HG02938 (cell line): ENCODE results near the gene ZNF174.
A peak's percentile ranks its signal among the peaks of the same experiment; 100 is the strongest.

ENCODE experiments used
- ATAC-seq: cut with Tn5 transposase; IDR thresholded peaks from one replicate; pipeline ENCODE4 v1.9.1; 2021; ENCODE audit warnings: mild to moderate bottlenecking, moderate library complexity; ENCODE audit not compliant: unreplicated experiment

The ZNF174 gene

GRCh38 chr16:3400779-3401688 lies at the start of gene ZNF174, which contains the start of gene ZSCAN32:
ZNF174 (plus strand) TSS chr16:3401215; CDS start chr16:3402005, 790 bp downstream.
ZSCAN32 (minus strand) TSS chr16:3401004; CDS start chr16:3397557, 3,447 bp downstream.
- peak; percentile 96 for ATAC-seq

DNA sequence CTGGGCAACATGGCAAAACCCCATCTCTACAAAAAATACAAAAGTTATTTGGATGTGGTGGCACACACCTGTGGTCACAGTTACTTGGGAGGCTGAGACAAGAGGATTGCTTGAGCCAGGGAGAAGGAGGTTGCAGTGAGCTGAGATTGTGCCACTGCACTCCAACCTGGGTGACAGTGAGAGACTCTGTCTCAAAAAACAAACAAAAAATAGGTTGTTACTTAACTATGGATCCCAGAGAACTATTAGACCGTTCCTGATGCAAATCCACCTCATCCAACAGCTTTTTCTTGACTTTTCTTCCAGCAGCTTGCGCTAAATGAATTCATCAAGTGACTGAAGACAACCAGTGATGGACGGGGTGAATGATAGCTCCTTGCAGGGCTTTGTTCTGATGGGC lies 45.4 kb upstream of the ZNF174 start, which contains the start of gene OR2C1:
Gene OR2C1 (plus strand): TSS at position 301 of the 400 bp plus-strand sequence. CDS start 52 bp downstream, at position 353.
- no peak for ATAC-seq

DNA sequence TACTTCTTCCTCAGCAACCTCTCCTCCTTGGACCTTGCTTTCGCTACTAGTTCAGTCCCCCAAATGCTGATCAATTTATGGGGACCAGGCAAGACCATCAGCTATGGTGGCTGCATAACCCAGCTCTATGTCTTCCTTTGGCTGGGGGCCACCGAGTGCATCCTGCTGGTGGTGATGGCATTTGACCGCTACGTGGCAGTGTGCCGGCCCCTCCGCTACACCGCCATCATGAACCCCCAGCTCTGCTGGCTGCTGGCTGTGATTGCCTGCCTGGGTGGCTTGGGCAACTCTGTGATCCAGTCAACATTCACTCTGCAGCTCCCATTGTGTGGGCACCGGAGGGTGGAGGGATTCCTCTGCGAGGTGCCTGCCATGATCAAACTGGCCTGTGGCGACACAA lies 44.9 kb upstream of the ZNF174 start:
- no peak for ATAC-seq

DNA sequence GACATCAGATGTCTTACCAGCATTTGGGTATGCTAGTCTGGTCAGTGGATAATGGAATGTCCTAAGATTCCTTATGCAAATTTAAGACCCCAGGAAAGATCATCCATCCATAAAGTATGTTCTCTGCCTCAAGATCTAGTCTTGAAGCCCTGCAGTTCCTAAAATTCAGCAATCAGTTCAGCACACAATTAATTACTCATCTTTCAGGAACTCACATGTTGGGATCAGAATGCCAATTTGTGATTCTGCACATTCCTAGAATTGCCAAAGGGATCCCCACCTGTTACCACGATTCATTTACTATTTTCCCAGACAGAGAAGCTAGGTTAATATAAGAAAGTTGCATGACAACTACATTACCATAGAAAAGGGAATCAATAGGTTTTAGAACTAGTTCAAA lies 42.1 kb upstream of the ZNF174 start:
- no peak for ATAC-seq

- no peak for ATAC-seq
Observed at GRCh38 chr16:3362931-3363330, 38.1 kb upstream of the ZNF174 start.

DNA sequence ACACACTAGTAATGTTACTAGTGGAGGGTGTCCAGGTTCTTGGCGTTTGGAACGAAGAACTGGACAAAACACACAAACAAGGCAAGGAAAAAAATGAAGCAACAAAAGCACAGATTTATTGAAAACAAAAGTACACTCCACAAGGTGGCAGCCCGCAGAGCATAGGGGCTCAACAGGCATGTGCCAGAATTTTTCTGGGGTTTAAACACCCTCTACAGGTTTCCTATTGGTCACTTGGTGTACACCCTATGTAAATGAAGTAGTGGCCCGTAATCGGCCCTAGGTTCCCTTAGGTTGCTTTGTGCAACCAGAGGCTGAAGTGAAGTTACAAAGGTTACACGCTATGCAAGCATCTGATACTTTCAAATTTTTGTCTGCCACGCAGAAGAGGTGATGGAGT lies 37.2 kb upstream of the ZNF174 start:
- no peak for ATAC-seq

GRCh38 chr16:3364774-3365427 lies 36.1 kb upstream of the ZNF174 start:
- peak; percentile 44 for ATAC-seq

GRCh38 chr16:3369073-3369472 lies 31.9 kb upstream of the ZNF174 start:
- no peak for ATAC-seq

DNA sequence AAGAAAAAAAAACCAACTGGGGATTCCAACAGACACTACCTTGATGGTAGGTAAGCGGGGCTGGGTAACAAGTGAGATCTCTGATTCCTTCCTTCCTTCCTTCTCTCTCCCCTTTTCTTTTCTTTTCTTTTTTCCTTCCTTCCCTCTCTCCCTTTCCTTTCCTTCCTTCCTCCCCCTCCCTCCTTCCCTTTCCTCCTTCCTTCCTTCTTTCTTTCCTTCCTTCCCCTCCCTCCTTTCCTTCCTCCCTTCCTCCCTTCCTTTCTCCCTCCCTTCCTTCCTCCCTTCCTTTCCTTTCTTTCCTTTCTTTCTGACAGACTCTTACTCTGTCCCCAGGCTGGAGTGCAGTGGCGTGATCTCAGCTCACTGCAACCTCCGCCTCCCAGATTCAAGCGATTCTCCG lies 25.3 kb upstream of the ZNF174 start:
- ATAC-seq: no peak

- ATAC-seq: no peak
Observed at GRCh38 chr16:3377917-3378316, 23.1 kb upstream of the ZNF174 start.

DNA sequence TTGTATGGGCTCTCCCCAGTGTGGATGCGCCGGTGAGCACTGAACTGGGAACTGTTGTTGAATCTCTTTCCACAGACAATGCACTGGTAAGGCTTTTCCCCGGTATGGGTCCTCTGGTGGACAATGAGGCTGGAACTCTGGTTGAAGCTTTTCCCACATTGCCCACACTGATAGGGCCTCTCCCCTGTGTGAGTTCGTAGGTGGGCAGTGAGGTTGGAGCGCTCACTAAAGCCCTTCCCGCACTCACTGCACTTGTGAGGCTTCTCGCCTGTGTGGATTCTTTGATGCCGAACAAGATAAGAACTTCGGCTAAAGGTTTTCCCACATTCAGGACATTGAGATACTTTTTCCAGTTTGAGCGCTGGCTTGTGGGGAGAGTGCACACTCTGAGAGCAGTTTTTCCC lies 18.0 kb upstream of the ZNF174 start:
- ATAC-seq: no peak

- no peak for ATAC-seq
Observed at GRCh38 chr16:3388325-3388724, 12.7 kb upstream of the ZNF174 start.

DNA sequence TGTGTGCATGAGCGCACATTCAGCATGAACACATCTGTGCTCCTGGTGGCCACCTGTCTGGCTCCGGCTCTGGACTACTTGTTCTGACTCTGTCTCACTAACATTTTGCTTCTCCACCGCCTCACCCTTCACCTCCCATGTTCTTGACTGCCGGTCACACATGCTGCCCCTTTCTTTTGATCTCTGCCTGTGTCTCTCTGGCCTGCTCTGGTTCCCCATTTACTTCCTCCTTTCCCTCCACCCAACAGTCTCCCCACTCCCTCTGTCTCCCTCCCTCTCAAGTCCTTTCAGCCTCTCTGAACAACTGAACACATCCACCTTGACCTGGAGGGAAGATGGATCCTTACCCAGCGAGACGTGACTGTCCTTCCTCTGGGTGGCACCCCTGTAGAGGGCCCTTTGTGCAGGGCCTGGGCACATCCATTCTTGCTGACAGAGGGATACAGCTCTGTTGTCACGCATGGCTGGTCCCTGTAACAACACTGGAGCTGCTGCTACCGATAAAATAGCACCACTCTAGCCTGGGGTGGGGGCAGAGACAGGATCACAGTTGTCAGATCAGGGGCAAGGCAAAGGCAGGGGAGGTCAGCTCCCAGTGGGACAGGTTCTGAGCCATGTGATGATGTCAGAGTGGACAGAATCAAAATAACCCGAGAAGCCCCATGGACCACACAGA lies 11.2 kb upstream of the ZNF174 start:
- no peak for ATAC-seq

DNA sequence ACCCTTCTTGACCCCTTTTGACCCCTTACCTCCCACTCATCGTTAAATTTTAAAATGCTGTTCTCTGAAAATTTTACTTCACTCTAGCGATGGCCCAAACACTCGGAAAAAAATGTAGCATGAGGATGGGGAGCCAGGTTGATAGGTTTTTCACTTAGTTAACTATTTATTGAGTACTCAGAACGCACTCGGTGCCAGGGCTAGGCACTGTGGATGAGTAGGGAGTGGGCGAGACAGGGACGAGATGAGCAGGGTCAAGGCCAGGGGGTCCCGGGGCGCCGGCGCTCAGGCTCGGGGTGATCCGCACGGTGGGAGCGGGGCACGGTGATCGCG lies 603 bp upstream of the ZNF174 start:
- no peak for ATAC-seq

- ATAC-seq: no peak
Observed at GRCh38 chr16:3401719-3402397, 843 bp downstream of the ZNF174 start.

- no peak for ATAC-seq
Observed at GRCh38 chr16:3408561-3409197, 7.7 kb downstream of the ZNF174 start.

- no peak for ATAC-seq
Observed at GRCh38 chr16:3413730-3414379, 12.8 kb downstream of the ZNF174 start.

DNA sequence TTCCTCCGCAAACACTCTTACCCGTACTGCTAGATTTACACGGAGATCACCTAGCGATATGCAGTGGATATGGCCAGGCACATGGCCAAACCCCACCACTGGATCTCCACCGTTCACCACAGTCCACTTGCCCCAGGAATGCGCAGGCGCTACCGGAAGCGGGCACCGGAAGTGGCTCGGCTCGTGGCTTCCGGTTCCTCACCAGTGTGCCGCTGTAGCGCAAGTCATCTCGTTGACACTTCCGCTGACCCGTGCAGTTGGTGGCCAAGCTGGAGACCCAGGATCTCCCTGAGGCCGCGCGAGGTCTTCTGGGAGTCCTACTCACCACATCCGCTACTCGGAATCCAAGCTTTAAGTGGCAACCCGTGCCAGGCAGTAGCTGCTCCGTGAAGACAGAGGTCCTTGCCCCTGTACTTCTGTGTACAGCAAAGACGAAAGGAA lies 30.8 kb downstream of the ZNF174 start:
- ATAC-seq: no peak

DNA sequence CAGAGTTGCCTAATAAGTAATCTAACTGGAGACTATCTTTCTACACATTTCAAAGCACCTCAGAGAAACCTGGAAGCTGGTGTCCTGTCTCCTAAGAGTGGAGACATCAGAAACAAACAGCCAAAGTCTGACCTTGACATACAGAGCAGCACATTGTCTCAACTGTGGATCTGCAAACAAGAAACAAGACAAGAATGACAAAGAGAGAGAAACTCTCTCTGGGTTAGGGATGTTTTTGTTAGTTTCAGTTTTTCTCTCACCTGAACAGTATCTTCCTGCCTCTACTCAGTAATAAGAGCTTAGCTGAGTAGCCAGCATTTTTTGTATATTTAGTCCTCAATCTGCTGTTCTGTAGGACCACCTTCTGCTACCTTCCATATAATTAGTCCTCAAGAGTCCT lies 33.4 kb downstream of the ZNF174 start:
- ATAC-seq: no peak

DNA sequence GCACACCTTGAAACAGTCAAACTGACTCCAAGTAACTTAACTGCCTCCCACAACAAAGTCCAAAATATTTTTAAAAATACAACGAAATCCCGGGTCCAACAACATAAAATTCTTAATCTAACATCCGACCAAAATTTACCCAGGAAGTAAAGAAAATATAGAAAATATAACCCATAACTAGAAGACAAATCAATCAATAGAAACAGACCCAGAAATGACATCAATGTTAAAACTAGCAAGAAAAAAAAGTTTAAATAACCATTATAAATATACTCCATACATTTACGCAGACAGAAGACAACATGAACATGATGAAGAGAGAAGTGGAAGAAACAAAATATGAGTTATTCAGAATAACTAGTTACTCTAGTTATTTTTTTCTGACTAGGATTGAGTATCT lies 38.6 kb downstream of the ZNF174 start:
- no peak for ATAC-seq
